Mucosa of descending colon (tissue), 3 donors: Measurements from ENCODE around the gene SPSB1. TPM values are rescaled to one million over a fixed set of nuclear protein-coding genes. Genes with fewer than 3 reads are reported as not detected.

ENCODE experiments used
- ATAC-seq: fragments of 200-7000 bp; cut with Tn5 transposase; one replicate; pipeline ENCODE4 v1.9.1; 2020; ENCODE audit warnings: mild to moderate bottlenecking, moderate library complexity
- DNase-seq, 3 donors: peaks; one replicate each; pipeline ENCODE4 v3.0.0-alpha.2; 2020
- H3K36me3 ChIP-seq: fragments of 200-600 bp; one replicate; pipeline ENCODE4 v1.8.0; 2021; ENCODE audit warnings: low read depth, mild to moderate bottlenecking
- H3K4me1 ChIP-seq: fragments of 200-600 bp; one replicate; pipeline ENCODE4 v1.8.0; 2021; ENCODE audit warnings: low read depth, mild to moderate bottlenecking
- H3K4me3 ChIP-seq: fragments of 200-600 bp; one replicate; pipeline ENCODE4 v1.8.0; 2021; ENCODE audit warnings: mild to moderate bottlenecking
- H3K9me3 ChIP-seq: fragments of 200-600 bp; one replicate; pipeline ENCODE4 v1.8.0; 2021; ENCODE audit warnings: mild to moderate bottlenecking
- CTCF ChIP-seq: fragments of 200-600 bp; IDR thresholded peaks from one replicate; pipeline ENCODE4 v1.8.0; 2022; ENCODE audit warnings: antibody characterized with exemption, mild to moderate bottlenecking
- intact Hi-C, 2 donors: fragments of 100-400 bp; cut with DNase I in 1 of 2; cut with micrococcal nuclease in 1 of 2; formaldehyde crosslinking; loops; one replicate each; pipeline versions ENCODE4 v1.11.0 to v1.11.1; 2022; cut with DNase I, micrococcal nuclease
- total RNA-seq, 3 donors: library from RNA; stranded (reverse); fragmentation: NEBNext Ultra II Directional in 2 of 3; extraction: Animal tissue kit (Norgen Biotek cat#: 25700) in 2 of 3; gene quantifications; one replicate each; pipeline versions ENCODE4 v1.2.1 to v1.2.4, GENCODE V29; 2021 to 2023
- donor health status: DM: no; HTN: no; CAD: no; lungs with moderate emphysema.
- donor health status: DM: no; HTN: no; CAD: no.
- donor health status: DM: no; HTN: yes; CAD: no.

Gene SPSB1
- total RNA-seq, 3 donors from 2014 or later = 22.1 to 35.5 (median 26.1) TPM

- DNase-seq (no peak), ATAC-seq (no peak)
- Histone ChIP-seq H3K36me3 (no peaks in the 10 kb centered on the region), H3K4me1 (peaks cover 3% of the 10 kb centered on the region), H3K9me3 (no peaks in the 10 kb centered on the region), H3K4me3 (no peak overlapping the region)
- TF ChIP-seq CTCF = no peak
- intact Hi-C loops = no loop called here
Observed at GRCh38 chr1:9271283-9271682, 21.4 kb upstream of the SPSB1 start.

GRCh38 chr1:9271861-9272595 is 20.7 kb upstream of the SPSB1 start:
- Histone ChIP-seq H3K9me3 (no peaks in the 10 kb centered on the region), H3K36me3 (no peaks in the 10 kb centered on the region), H3K4me3 (no peak overlapping the region), H3K4me1 (peaks cover 3% of the 10 kb centered on the region)
- no peak for ATAC-seq
- no peak for DNase-seq
- intact Hi-C loops = no loop called here
- TF ChIP-seq CTCF = no peak

GRCh38 chr1:9273177-9273576 is 19.5 kb upstream of the SPSB1 start:
- Histone ChIP-seq H3K9me3 (no peaks in the 10 kb centered on the region), H3K4me3 (no peak overlapping the region), H3K4me1 (peaks cover 3% of the 10 kb centered on the region), H3K36me3 (no peaks in the 10 kb centered on the region)
- intact Hi-C loops = no loop called here
- DNase-seq = no peak
- TF ChIP-seq CTCF = no peak
- ATAC-seq = no peak

GRCh38 chr1:9275161-9275560 is 17.5 kb upstream of the SPSB1 start:
- ATAC-seq = no peak
- TF ChIP-seq CTCF = no peak
- Histone ChIP-seq H3K36me3 (no peaks in the 10 kb centered on the region), H3K9me3 (no peaks in the 10 kb centered on the region), H3K4me1 (peaks cover 8% of the 10 kb centered on the region), H3K4me3 (no peak overlapping the region)
- no peak for DNase-seq
- intact Hi-C loops = no loop called here

- no peak overlapping the region for H3K4me3 ChIP-seq
- DNase-seq (peak; percentile 56 to 78 (median 57)), ATAC-seq (peak; percentile 59)
- TF ChIP-seq CTCF = no peak
- no peaks in the 10 kb centered on the region for H3K36me3 ChIP-seq
- intact Hi-C loops = no loop called here
- no peaks in the 10 kb centered on the region for H3K9me3 ChIP-seq
- peaks cover 8% of the 10 kb centered on the region for H3K4me1 ChIP-seq
Observed at GRCh38 chr1:9275567-9276034, 17.1 kb upstream of the SPSB1 start.
